ENCODE measurements around the gene IGFL1.
"Not testable (repeated sequence)": the region's sequence is repeated elsewhere in the genome, so short reads cannot be mapped to it uniquely, and the experiment has no call there.

The IGFL1 gene

GRCh38 chr19:46271481-46272197, 42.1 kb downstream of the IGFL1 start:
- H3F3A ChIP-seq (ENCODE audit: insufficient read depth, low read length): no peaks in the 10 kb centered on the region
- H3K27ac ChIP-seq (ENCODE audit: low read depth, low read length, poor library complexity, severe bottlenecking): no peak overlapping the region
- no peaks in the 10 kb centered on the region for H3K9me2 ChIP-seq (ENCODE audit: low read depth, low read length)
- H3K4me2 ChIP-seq (ENCODE audit: low read length): no peak overlapping the region
- H3K9me3 ChIP-seq (ENCODE audit: low read length): no peaks in the 10 kb centered on the region
- H3K79me2 ChIP-seq (ENCODE audit: insufficient read depth, low read length): no peaks in the 10 kb centered on the region
- no peak overlapping the region for H3K4me3 ChIP-seq (ENCODE audit: low read depth, low read length, poor library complexity, severe bottlenecking)
- TF ChIP-seq CTCF (IDR thresholded peaks at IDR 0.05; ENCODE audit: low read length) (no peak), EZH2 (IDR thresholded peaks at IDR 0.05; ENCODE audit: borderline replicate concordance, low read length) (no peak)
- 0 out of 2 replicates have a peak, but pooled peaks cover 4% of the 10 kb centered on the region for H3K27me3 ChIP-seq (ENCODE audit: insufficient read depth, low read length)
- H4K20me1 ChIP-seq (ENCODE audit: insufficient read depth, low read length): no peaks in the 10 kb centered on the region
- no peaks in the 10 kb centered on the region for H3K4me1 ChIP-seq (ENCODE audit: insufficient read depth, low read length, severe bottlenecking)
- no peaks in the 10 kb centered on the region for H3K36me3 ChIP-seq (ENCODE audit: insufficient read depth, low read length)
- no peak overlapping the region for H3K9ac ChIP-seq (ENCODE audit: low read length)
- H2AFZ ChIP-seq (ENCODE audit: low read length): no peak overlapping the region

DNA sequence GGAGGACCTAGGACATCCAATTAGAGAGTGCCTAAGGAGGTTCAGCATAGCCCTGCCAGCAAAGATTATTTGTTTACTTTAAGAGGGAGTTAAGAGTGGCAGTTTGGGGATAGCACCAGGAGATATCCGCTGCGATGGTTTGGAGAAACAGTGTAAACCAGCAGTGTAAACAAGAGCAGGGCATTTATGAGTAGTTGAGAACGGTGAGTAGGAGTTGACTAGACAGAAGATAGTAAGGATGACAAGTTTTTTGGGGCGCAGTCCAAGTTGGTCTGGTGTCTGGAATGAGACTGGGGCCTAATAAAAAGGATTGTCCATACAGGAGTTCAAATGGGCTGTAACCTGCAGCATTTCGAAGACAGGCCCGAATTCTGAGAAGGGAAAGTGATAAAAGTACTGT, 44.4 kb downstream of the IGFL1 start:
- H3K36me3 ChIP-seq (ENCODE audit: insufficient read depth, low read length); H3K4me3 ChIP-seq (ENCODE audit: low read depth, low read length, poor library complexity, severe bottlenecking); H3K4me2 ChIP-seq (ENCODE audit: low read length); H3K27ac ChIP-seq (ENCODE audit: low read depth, low read length, poor library complexity, severe bottlenecking); H4K20me1 ChIP-seq (ENCODE audit: insufficient read depth, low read length); H3K79me2 ChIP-seq (ENCODE audit: insufficient read depth, low read length); H3K9me3 ChIP-seq (ENCODE audit: low read length); H2AFZ ChIP-seq (ENCODE audit: low read length); H3K9me2 ChIP-seq (ENCODE audit: low read depth, low read length); H3F3A ChIP-seq (ENCODE audit: insufficient read depth, low read length); H3K27me3 ChIP-seq (ENCODE audit: insufficient read depth, low read length); H3K4me1 ChIP-seq (ENCODE audit: insufficient read depth, low read length, severe bottlenecking); H3K9ac ChIP-seq (ENCODE audit: low read length): not testable (repeated sequence)

DNA sequence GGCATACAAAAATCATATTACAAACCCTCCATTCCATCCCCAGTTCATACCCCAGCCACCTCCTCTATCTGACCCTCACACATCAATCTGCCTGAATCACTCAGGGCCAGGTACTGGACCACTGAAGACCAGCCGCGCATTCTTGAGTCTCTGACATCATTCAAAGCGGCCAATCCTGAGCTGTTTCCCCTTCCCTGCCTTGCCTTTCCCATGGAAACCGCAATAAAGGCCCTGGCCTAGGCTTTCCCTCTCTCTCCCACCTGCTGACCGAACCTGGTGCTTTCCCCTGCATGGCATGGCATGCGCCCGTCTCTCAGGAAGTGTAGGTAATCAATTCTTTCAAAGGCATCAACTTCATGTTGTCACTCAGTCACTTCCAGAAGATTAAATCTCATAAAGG, 49.6 kb downstream of the IGFL1 start:
- Histone ChIP-seq H3K79me2 (ENCODE audit: insufficient read depth, low read length) (no peaks in the 10 kb centered on the region), H3K4me3 (ENCODE audit: low read depth, low read length, poor library complexity, severe bottlenecking) (no peak overlapping the region), H3K4me1 (ENCODE audit: insufficient read depth, low read length, severe bottlenecking) (no peaks in the 10 kb centered on the region), H3K9me3 (ENCODE audit: low read length) (no peaks in the 10 kb centered on the region), H3K9me2 (ENCODE audit: low read depth, low read length) (no peaks in the 10 kb centered on the region), H3K27me3 (ENCODE audit: insufficient read depth, low read length) (no peaks in the 10 kb centered on the region; the same call in 1 of the 2 replicates), H3F3A (ENCODE audit: insufficient read depth, low read length) (no peaks in the 10 kb centered on the region), H3K27ac (ENCODE audit: low read depth, low read length, poor library complexity, severe bottlenecking) (no peak overlapping the region), H3K36me3 (ENCODE audit: insufficient read depth, low read length) (no peaks in the 10 kb centered on the region), H2AFZ (ENCODE audit: low read length) (no peak overlapping the region), H4K20me1 (ENCODE audit: insufficient read depth, low read length) (no peaks in the 10 kb centered on the region), H3K4me2 (ENCODE audit: low read length) (no peak overlapping the region), H3K9ac (ENCODE audit: low read length) (no peak overlapping the region)
- TF ChIP-seq EZH2 (IDR thresholded peaks at IDR 0.05; ENCODE audit: borderline replicate concordance, low read length) (no peak), CTCF (IDR thresholded peaks at IDR 0.05; ENCODE audit: low read length) (no peak)

Data from OCI-LY1 (cell line).